NOMO-1 treated with DMSO at 0.1 percent for 48 hours (cell line): ENCODE results near the gene IGF1R.
"Not testable (repeated sequence)": the region's sequence is repeated elsewhere in the genome, so short reads cannot be mapped to it uniquely, and the experiment has no call there.

ENCODE experiments used
- DNase-seq: peaks from one replicate; lab custom pipeline; 2025; ENCODE audit not compliant: unreplicated experiment; lab: John Stamatoyannopoulos, UW

Gene IGF1R

GRCh38 chr15:98647774-98648653 is at the start of gene IGF1R:
IGF1R (plus strand) TSS chr15:98648539; CDS start chr15:98649582, 1,043 bp downstream.
- peak; percentile 81 for DNase-seq

GRCh38 chr15:98599909-98600691 is 48.2 kb upstream of the IGF1R start:
- DNase-seq: peak; percentile 54

DNA sequence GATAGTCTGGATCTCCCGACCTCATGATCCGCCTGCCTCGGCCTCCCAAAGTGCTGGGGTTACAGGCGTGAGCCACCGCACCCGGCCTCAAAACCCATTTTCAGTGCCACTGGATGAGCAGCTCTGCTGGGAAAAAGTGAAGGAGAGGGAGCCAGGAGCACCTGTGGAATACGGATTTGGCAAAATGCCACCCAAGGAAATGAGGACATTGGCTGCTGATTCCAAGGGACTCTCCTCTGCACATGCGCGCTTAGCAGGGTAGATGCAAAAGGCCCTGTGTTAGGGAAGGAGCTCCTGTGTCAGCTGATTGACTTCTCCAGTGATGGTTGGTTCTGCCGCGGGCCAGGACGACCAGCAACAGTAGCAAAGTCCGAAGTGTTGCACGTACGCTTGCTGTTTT is 43.4 kb upstream of the IGF1R start:
- no peak for DNase-seq

DNA sequence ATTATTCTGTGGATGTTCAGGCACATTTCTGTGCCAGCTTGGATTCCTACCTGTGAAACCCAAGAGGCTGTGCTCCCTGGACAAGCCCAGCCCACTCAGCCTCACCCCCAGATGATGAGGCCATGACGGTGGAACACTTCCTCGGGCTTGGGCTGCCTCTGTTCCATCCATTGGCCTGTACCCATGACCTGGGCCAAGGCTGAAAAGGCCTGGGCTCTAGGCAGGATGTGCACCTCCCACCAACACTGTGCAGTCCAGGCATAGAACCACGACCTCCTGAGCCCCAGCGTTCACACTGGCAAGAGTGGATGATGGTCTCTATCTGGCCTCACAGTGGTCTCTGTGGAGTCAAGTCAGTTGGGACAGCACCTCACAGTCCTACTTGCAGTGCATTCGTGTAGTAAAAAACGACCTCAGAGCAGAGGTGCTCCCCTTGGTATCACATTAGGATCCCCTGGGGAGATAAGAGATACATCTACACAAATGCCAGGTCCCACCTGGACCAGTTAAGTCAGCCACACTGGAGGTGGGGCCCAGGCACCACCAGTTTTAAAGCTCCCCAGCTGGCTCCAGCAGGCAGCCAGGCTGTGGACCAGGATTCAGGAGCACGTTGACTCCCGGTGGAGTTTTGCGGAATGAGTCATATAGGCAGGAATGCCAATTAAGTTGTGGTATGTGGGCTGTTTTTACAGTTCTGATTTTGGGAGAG is 39.0 kb upstream of the IGF1R start:
- DNase-seq: no peak

DNA sequence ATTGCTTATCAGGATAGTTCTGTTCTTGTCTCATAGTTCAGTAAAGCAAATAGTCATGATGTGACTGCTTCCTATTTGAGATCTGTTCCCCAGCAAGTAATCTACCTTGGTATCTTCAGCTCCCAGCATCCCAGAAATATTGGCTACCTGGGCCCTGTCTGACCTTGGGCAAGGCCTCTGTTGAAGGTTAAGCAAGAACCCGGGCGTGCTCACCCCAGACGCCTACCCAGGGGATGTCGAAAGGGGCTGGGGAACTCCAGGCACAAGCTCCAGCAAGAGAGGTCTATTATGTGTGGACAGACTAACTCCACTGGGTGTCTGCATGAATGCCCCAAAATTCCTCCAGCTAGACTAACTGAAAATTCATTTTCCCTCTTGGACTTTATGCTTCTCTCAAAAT is 37.3 kb upstream of the IGF1R start:
- DNase-seq: no peak

DNA sequence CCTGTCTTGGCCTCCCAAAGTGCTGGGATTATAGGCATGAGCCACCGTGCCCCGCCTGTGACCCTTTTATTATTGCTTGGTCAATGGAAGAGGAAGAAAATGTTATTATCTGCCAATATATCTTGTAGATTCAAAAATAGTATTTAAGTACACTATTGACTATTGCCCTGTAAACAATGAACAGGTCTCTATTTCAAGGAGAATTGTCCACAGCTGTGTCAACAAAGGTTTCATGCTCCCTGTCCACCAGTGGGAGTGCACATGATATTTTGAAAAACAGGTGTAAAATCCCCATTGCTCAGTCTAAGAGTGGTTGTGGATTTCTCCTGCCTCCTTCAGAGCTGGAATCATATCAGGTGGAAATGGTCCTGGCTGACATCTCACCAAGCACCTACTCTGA is 36.5 kb upstream of the IGF1R start:
- no peak for DNase-seq

DNA sequence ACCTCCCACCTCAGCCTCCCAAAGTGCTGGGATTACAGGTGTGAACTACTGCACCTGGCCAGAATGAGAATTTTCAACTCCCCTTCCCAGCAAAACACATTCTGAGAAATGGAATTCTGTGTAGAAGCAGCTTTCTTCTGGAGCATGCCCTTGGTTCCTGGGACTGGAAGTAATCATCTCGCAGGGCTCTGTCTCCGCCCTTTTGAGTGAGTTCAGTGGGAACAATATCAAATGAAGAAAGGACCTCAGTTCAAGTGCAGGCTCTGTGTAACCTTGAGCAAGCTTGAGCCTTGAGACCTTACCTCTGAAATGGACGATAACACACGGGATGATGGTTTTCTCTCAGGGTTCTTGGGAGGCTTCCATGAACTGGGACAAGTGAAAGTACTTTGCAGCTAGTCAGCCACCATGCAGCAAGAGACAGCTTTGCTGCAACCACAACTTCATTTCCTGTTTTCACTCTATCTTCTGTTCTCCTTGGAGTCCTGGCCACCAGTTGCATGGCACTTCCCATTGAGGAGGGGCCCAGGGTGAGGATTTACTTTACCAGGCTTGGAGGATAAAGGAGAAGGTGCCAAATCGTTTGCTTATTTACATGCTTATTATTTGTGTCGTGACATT is 35.7 kb upstream of the IGF1R start:
- no peak for DNase-seq

DNA sequence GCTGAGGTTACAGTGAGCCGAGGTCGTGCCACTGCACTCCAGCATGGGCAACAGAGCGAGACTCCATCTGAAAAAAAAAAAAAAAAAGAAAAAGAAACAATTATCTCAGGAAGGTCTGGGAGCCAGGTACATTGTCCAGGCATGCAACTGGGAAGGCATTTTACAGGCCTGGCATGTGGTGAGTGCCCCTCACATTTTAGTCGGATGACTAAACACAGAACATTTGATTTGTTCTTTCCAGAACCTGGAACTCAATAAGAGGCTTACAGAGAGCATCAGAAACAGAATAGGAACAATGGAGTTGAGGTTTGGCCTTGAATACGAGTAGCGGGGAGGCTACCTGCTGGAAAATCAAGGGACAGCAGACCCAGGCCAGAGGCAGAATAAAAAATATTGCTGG is 33.7 kb upstream of the IGF1R start:
- no peak for DNase-seq

GRCh38 chr15:98616397-98616796 is 31.9 kb upstream of the IGF1R start:
- DNase-seq: no peak

DNA sequence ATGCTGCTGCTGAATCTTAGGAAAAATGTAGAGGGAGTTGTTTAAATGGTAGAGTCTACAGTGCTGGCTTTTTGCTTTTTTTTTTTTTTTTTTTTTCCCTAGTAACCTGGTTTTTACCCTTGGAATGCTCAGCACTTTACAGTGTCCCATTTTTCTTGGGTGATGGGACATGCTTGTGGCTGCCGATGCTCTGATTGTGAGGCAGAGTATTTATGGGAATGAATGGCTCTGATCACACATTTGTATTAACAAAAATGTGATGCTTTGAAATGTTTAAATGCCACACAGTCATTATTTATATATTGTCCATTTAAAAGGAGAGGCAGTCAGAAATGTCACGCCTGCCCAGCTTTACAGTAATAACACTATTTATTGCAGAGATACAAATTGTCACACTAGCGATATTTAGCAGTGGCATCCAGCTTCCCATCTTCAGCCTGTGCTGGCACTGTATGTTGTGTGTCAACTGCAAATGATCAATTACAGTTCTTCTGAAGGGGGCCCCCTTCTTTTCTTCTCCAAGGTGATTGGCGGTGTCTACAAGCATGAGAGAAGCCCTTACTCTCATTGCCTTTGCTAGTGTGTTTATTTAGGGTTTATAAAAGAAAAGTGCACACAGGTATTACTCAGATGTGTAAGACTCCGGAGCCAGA is 30.9 kb upstream of the IGF1R start:
- DNase-seq: no peak

GRCh38 chr15:98618576-98618975 is 29.8 kb upstream of the IGF1R start:
- DNase-seq: not testable (repeated sequence)

- no peak for DNase-seq
Measured at GRCh38 chr15:98620020-98620419, 28.3 kb upstream of the IGF1R start.

DNA sequence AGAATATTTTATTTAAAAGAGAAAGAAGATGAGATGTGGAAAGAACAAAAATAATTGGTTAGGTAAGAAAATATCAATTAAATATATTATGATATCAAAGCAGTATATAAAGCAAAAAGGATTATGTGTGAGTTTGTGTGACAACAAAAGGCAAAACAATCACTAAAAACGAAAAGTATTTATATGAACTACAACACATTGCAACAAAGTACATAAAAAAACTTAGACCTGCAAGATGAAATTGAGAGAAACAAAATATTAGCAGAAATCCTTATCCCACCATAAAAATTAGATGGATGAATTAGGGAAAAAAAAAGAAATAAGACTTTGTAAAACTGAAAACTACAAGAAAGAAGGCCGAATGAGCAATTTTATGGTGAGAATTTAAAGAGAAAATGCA is 27.3 kb upstream of the IGF1R start:
- no peak for DNase-seq

GRCh38 chr15:98625614-98626013 is 22.7 kb upstream of the IGF1R start:
- no peak for DNase-seq

DNA sequence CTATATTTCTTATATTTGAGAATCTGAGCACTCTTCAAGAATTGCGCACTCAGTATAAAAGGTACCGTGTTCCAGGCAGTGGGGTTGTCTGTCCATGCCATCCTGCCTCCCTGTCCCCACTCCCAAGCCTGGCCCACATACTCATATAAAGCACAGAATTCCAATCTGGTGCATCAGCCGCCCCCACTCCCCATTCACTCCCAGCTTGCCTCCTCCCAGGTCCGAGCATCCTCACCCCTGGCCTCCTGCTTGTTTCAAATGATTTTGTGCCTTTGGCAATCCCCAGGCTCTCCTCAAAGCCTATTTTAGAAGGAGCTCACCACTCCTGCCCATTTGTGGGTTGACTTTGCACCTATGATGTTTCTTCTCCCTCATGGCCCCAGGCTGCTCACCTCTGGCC is 22.2 kb upstream of the IGF1R start:
- DNase-seq: no peak

DNA sequence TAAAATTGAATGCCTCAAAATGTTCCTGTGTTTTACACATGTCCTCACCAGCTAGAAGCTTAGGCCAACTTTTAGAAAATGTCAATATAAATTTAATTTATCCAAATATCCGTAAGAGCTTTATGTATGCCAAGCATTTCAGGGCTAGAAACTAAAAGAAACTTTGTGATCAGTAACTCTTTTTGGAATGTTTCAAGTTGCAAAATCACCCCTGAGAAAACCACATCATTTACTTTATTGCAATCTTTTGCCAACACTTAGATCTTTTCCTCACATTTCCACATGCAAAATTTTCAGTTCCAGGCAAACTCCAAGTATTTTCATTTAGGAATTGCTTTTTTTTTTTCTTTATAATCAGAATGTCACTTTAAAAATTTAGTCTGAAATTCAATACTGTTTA is 20.1 kb upstream of the IGF1R start:
- DNase-seq: no peak

GRCh38 chr15:98635848-98636247 is 12.5 kb upstream of the IGF1R start:
- no peak for DNase-seq

GRCh38 chr15:98643115-98643514 is 5.2 kb upstream of the IGF1R start:
- DNase-seq: no peak

GRCh38 chr15:98646546-98647025 is 1.8 kb upstream of the IGF1R start:
- DNase-seq: no peak

GRCh38 chr15:98647026-98647773 is 1.1 kb upstream of the IGF1R start:
- DNase-seq: peak; percentile 22
